SU-DHL-6 (cell line): ENCODE measurements around the gene NANP.

Experiments
- EZH2phosphoT487 ChIP-seq: fragments of 200-600 bp; sonication (generic), shearing (Covaris generic); conservative IDR thresholded peaks from 2 replicates; pipeline ENCODE4 v1.6.1; 2018; ENCODE audit warnings: mild to moderate bottlenecking, antibody characterized with exemption, low read length, moderate library complexity, mixed read lengths
- TF ChIP-seq, protein P1 (sequence below): fragments of 200-600 bp; sonication (generic); IDR thresholded peaks from one replicate; pipeline ENCODE4 v1.5.1; 2017; ENCODE audit warnings: antibody characterized with exemption, mild to moderate bottlenecking, low read length, moderate library complexity; ENCODE audit not compliant: insufficient read depth, poor library complexity, severe bottlenecking

DNA sequence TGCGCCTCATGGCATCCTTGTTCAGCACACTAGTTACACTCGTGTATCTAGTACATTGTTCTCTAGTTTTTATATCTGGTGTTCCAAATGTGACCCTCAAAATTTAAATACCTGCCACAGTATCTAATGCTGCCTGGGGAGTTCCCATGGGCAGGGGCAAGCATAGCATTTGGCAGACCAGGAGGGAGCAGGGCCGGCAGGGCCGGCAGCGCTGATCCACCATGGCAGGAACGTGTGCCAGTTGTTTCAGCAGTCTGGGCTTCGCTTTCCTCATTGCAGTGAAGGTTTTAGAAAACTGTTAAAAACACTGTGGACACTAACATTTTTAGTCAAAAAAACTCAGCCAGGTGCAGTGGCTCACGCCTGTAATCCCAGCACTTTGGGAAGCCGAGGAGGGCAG lies 19.2 kb downstream of the NANP start:
- TF ChIP-seq, protein P1, sequence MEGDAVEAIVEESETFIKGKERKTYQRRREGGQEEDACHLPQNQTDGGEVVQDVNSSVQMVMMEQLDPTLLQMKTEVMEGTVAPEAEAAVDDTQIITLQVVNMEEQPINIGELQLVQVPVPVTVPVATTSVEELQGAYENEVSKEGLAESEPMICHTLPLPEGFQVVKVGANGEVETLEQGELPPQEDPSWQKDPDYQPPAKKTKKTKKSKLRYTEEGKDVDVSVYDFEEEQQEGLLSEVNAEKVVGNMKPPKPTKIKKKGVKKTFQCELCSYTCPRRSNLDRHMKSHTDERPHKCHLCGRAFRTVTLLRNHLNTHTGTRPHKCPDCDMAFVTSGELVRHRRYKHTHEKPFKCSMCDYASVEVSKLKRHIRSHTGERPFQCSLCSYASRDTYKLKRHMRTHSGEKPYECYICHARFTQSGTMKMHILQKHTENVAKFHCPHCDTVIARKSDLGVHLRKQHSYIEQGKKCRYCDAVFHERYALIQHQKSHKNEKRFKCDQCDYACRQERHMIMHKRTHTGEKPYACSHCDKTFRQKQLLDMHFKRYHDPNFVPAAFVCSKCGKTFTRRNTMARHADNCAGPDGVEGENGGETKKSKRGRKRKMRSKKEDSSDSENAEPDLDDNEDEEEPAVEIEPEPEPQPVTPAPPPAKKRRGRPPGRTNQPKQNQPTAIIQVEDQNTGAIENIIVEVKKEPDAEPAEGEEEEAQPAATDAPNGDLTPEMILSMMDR: no peak
- no peak for TF ChIP-seq EZH2phosphoT487
